Breast epithelium (tissue), 4 donors: ENCODE results near the gene ATP4B. TPM values are rescaled to one million over a fixed set of nuclear protein-coding genes. Genes with fewer than 3 reads are reported as not detected.

Experiments used
- DNase-seq, 2 donors: peaks; one replicate each; pipeline ENCODE4 v3.0.0-alpha.2; 2019; ENCODE audit warnings: low spot score in 2 of 2
- H3K27ac ChIP-seq, 2 donors: fragments of 200-600 bp; sonication (generic) in 1 of 2; one replicate each; pipeline ENCODE4 v1.5.1; 2016 to 2019; ENCODE audit warnings: mild to moderate bottlenecking in 1 of 2
- H3K27me3 ChIP-seq, 2 donors: fragments of 200-600 bp; sonication (generic) in 1 of 2; one replicate each; pipeline versions ENCODE4 v1.5.1 to v1.6.0; 2017 to 2019; ENCODE audit warnings: control low read depth in 1 of 2, mild to moderate bottlenecking in 1 of 2
- H3K36me3 ChIP-seq: fragments of 200-600 bp; one replicate; pipeline ENCODE4 v1.5.1; 2019
- H3K4me1 ChIP-seq, 2 donors: fragments of 200-600 bp; sonication (generic); one replicate each; pipeline ENCODE4 v1.5.1; 2016 to 2019; ENCODE audit warnings: control low read depth in 1 of 2
- H3K4me3 ChIP-seq, 3 donors: fragments of 200-600 bp; sonication (generic); 1 replicate in 2 of 3; 2 replicates in 1 of 3; pipeline ENCODE4 v1.5.1; 2016 to 2019; ENCODE audit warnings: mild to moderate bottlenecking in 3 of 3, moderate library complexity in 2 of 3
- H3K9me3 ChIP-seq, 2 donors: fragments of 200-600 bp; sonication (generic) in 1 of 2; one replicate each; pipeline ENCODE4 v1.5.1; 2016 to 2019; ENCODE audit warnings: control low read depth in 1 of 2
- CTCF ChIP-seq, 3 donors: fragments of 450-650 bp; IDR thresholded peaks; one replicate each; pipeline ENCODE4 v1.5.1; 2016 to 2017; ENCODE audit warnings: antibody characterized with exemption in 3 of 3, mild to moderate bottlenecking in 3 of 3, moderate library complexity in 3 of 3
- POLR2A ChIP-seq: fragments of 450-650 bp; IDR thresholded peaks from one replicate; pipeline ENCODE4 v1.6.1; 2016; ENCODE audit warnings: antibody characterized with exemption, mild to moderate bottlenecking, moderate library complexity
- POLR2AphosphoS5 ChIP-seq, 3 donors: sonication (generic); formaldehyde crosslinking; IDR thresholded peaks; one replicate each; pipeline ENCODE4 v1.6.1; 2017; ENCODE audit warnings: antibody characterized with exemption in 3 of 3
- intact Hi-C: fragments of 100-400 bp; cut with DNase I; formaldehyde crosslinking; loops from one replicate; pipeline ENCODE4 v1.15.1; 2023; ENCODE audit warnings: low total_unique reads
- total RNA-seq, 3 donors: library from RNA; depleted of rRNA; stranded (reverse); fragments of >200 nt; gene quantifications; one replicate each; pipeline ENCODE4 v1.1.0, GENCODE V29; 2016

The ATP4B gene
- total RNA-seq, 3 donors from 2014 or later = not detected

GRCh38 chr13:113636266-113636963, 21.6 kb downstream of the ATP4B start:
- intact Hi-C loops = no loop called here

GRCh38 chr13:113635709-113636108, 22.3 kb downstream of the ATP4B start:
- H3K36me3 ChIP-seq = no peaks in the 10 kb centered on the region
- no peaks in the 10 kb centered on the region for H3K4me1 ChIP-seq
- H3K4me3 ChIP-seq = no peak overlapping the region
- TF ChIP-seq POLR2AphosphoS5 (IDR thresholded peaks at IDR 0.05) (no peak), CTCF (IDR thresholded peaks at IDR 0.05) (no peak), POLR2A (no peak)
- DNase-seq = peak in 1 of 2 donors; percentile 38
- intact Hi-C loops = no loop called here
- H3K9me3 ChIP-seq = no peaks in the 10 kb centered on the region
- H3K27me3 ChIP-seq = no peaks in the 10 kb centered on the region
- H3K27ac ChIP-seq = no peak overlapping the region

More at GRCh38 chr13:113636266-113636963, 21.6 kb downstream of the ATP4B start:
- Histone ChIP-seq H3K4me1 (no peaks in the 10 kb centered on the region), H3K4me3 (no peak overlapping the region), H3K9me3 (no peaks in the 10 kb centered on the region), H3K36me3 (no peaks in the 10 kb centered on the region), H3K27me3 (no peaks in the 10 kb centered on the region), H3K27ac (no peak overlapping the region)
- peak in 1 of 2 donors; percentile 37 for DNase-seq
- no peak for TF ChIP-seq POLR2AphosphoS5 (IDR thresholded peaks at IDR 0.05)
- TF ChIP-seq CTCF (IDR thresholded peaks at IDR 0.05) = no peak
- no peak for TF ChIP-seq POLR2A

GRCh38 chr13:113635048-113635420, 23.0 kb downstream of the ATP4B start:
- H3K27me3 ChIP-seq = no peaks in the 10 kb centered on the region
- H3K4me1 ChIP-seq = no peaks in the 10 kb centered on the region
- DNase-seq = peak in 1 of 2 donors; percentile 43
- intact Hi-C loops = no loop called here
- TF ChIP-seq POLR2AphosphoS5 (IDR thresholded peaks at IDR 0.05) (no peak), CTCF (IDR thresholded peaks at IDR 0.05) (no peak), POLR2A (no peak)
- no peaks in the 10 kb centered on the region for H3K9me3 ChIP-seq
- no peak overlapping the region for H3K4me3 ChIP-seq
- H3K36me3 ChIP-seq = no peaks in the 10 kb centered on the region
- H3K27ac ChIP-seq = no peak overlapping the region

- H3K4me1 ChIP-seq = no peaks in the 10 kb centered on the region
- H3K36me3 ChIP-seq = no peaks in the 10 kb centered on the region
- no peak overlapping the region for H3K4me3 ChIP-seq
- no peaks in the 10 kb centered on the region for H3K27me3 ChIP-seq
- DNase-seq = no peak
- no peak overlapping the region for H3K27ac ChIP-seq
- intact Hi-C loops = no loop called here
- no peak for TF ChIP-seq CTCF (IDR thresholded peaks at IDR 0.05)
- no peak for TF ChIP-seq POLR2A
- no peak for TF ChIP-seq POLR2AphosphoS5 (IDR thresholded peaks at IDR 0.05)
- no peaks in the 10 kb centered on the region for H3K9me3 ChIP-seq
These were observed 23.5 kb downstream of the ATP4B start for GRCh38 chr13:113634279-113635047.

GRCh38 chr13:113633485-113633873, 24.5 kb downstream of the ATP4B start:
- peak in 1 of 2 donors; percentile 45 for DNase-seq
- H3K9me3 ChIP-seq = no peaks in the 10 kb centered on the region
- H3K27ac ChIP-seq = no peak overlapping the region
- no peak overlapping the region for H3K4me3 ChIP-seq
- no peaks in the 10 kb centered on the region for H3K4me1 ChIP-seq
- intact Hi-C loops = no loop called here
- no peaks in the 10 kb centered on the region for H3K27me3 ChIP-seq
- no peaks in the 10 kb centered on the region for H3K36me3 ChIP-seq
- TF ChIP-seq POLR2A = no peak
- TF ChIP-seq CTCF (IDR thresholded peaks at IDR 0.05) = no peak
- no peak for TF ChIP-seq POLR2AphosphoS5 (IDR thresholded peaks at IDR 0.05)
